K562 (cell line): ENCODE results near the gene CTNNBL1. TPM values are rescaled to one million over a fixed set of nuclear protein-coding genes. Genes with fewer than 3 reads are reported as not detected.

Experiments used
- ATAC-seq: fragments of 200-7000 bp; cut with Tn5 transposase; 3 replicates; pipeline ENCODE4 v1.9.1; 2020; ENCODE audit warnings: moderate library complexity
- BruUV-seq: library from RNA; stranded (reverse); fragments of 400-500 nt; replicated peaks from 2 replicates; lab custom pipeline; 2021; lab: Mats Ljungman, UMichigan
- CTCF ChIA-PET: fragments of 300-600 bp; formaldehyde crosslinking; extraction: SDS; loops from one replicate; lab custom pipeline; 2021; ENCODE audit warnings: low intra/inter-chr PET ratio; lab: Yijun Ruan, JAX
- POLR2A ChIA-PET: fragments of 300-600, 350-650 bp; sonication (Branson Sonifier 250); formaldehyde crosslinking; extraction: SDS; loops from one replicate; lab custom pipeline; 2021; ENCODE audit warnings: antibody characterized with exemption, inconsistent platforms; lab: Yijun Ruan, JAX
- DNase-seq, 4 experiments: peaks; one replicate each; pipeline versions ENCODE4 v3.0.0 to v3.0.0-alpha.2; 2011 to 2018; ENCODE audit warnings: low spot score in 3 of 4, mixed read lengths in 3 of 4; ENCODE audit errors: extremely low read depth in 1 of 4
- FAIRE-seq: peaks from 2 replicates; lab custom pipeline; 2011; peaks lifted over from hg19 to GRCh38; lab: Jason Lieb, UNC
- H2AFZ ChIP-seq: 2 replicates; pipeline ENCODE4 v1.6.0; 2011; ENCODE audit warnings: low read depth, low read length, control low read depth, inconsistent platforms
- H3K27ac ChIP-seq: fragments of 200-600 bp; 3 replicates; pipeline ENCODE4 v1.8.0; 2011; ENCODE audit warnings: low read depth, mild to moderate bottlenecking, control low read depth, inconsistent platforms, low read length, moderate library complexity, mixed read lengths; ENCODE audit errors: extremely low read depth
- H3K27me3 ChIP-seq, 2 experiments: fragments of 300-600 bp in 1 of 2; 2 replicates in 1 of 2; 3 replicates in 1 of 2; pipeline versions ENCODE4 v1.6.0 to v1.8.0; 2011; ENCODE audit warnings: inconsistent platforms in 2 of 2, low read length in 2 of 2, mild to moderate bottlenecking in 1 of 2, mixed read lengths in 1 of 2, moderate library complexity in 1 of 2; ENCODE audit not compliant: control insufficient read depth in 2 of 2, insufficient read depth in 2 of 2
- H3K36me3 ChIP-seq: fragments of 300-600 bp; 3 replicates; pipeline ENCODE4 v1.8.0; 2011; ENCODE audit warnings: mild to moderate bottlenecking, low read length, inconsistent platforms; ENCODE audit not compliant: control insufficient read depth, insufficient read depth
- H3K4me1 ChIP-seq, 2 experiments: fragments of 200-600 bp in 1 of 2; replicated peaks in 1 of 2; 2 replicates in 1 of 2; 3 replicates in 1 of 2; pipeline versions ENCODE4 v1.5.1 to v1.8.0; 2011; ENCODE audit warnings: inconsistent platforms in 2 of 2, low read length in 2 of 2, mild to moderate bottlenecking in 1 of 2, mixed read lengths in 1 of 2, moderate library complexity in 1 of 2; ENCODE audit not compliant: control insufficient read depth in 2 of 2, insufficient read depth in 2 of 2
- H3K4me2 ChIP-seq: 2 replicates; pipeline ENCODE4 v1.6.1; 2011; ENCODE audit warnings: low read length, control low read depth, inconsistent platforms, mixed read lengths; ENCODE audit not compliant: insufficient read depth
- H3K4me3 ChIP-seq: fragments of 200-600 bp; sonication (generic), shearing (Covaris generic); 2 replicates; pipeline ENCODE4 v1.5.1; 2016; ENCODE audit warnings: control low read depth, inconsistent platforms
- H3K79me2 ChIP-seq: fragments of 200-600 bp; 3 replicates; pipeline ENCODE4 v1.8.0; 2011; ENCODE audit warnings: low read length, inconsistent platforms; ENCODE audit not compliant: control insufficient read depth, insufficient read depth
- H3K9ac ChIP-seq, 2 experiments: 2 replicates each; pipeline versions ENCODE4 v1.6.0 to v1.6.1; 2011; ENCODE audit warnings: low read depth in 2 of 2, low read length in 2 of 2, control low read depth in 1 of 2, inconsistent platforms in 1 of 2, mild to moderate bottlenecking in 1 of 2, mixed read lengths in 1 of 2; ENCODE audit not compliant: insufficient read depth in 1 of 2
- H3K9me1 ChIP-seq: one replicate; pipeline ENCODE4 v1.6.0; 2011; ENCODE audit warnings: inconsistent platforms, mild to moderate bottlenecking, low read length, moderate library complexity; ENCODE audit not compliant: control insufficient read depth, insufficient read depth
- H3K9me3 ChIP-seq: replicated peaks from 2 replicates; pipeline ENCODE4 v1.5.1; 2011; ENCODE audit warnings: low read depth, low read length, inconsistent platforms; ENCODE audit not compliant: control insufficient read depth, insufficient read depth
- H4K20me1 ChIP-seq: replicated peaks from 2 replicates; pipeline ENCODE4 v1.6.1; 2011; ENCODE audit warnings: low read length, inconsistent platforms, mixed read lengths; ENCODE audit not compliant: control insufficient read depth, insufficient read depth
- HMG20B ChIP-seq: fragments of 250-450 bp; sonication (Bioruptor Pico); IDR thresholded peaks from 2 replicates; pipeline ENCODE4 v1.5.0; 2021; ENCODE audit warnings: mild to moderate bottlenecking
- NFRKB ChIP-seq: fragments of 450-650 bp; IDR thresholded peaks from 2 replicates; pipeline ENCODE4 v1.6.1; 2016; ENCODE audit warnings: low read depth
- NR2C2 ChIP-seq, 2 experiments: fragments of 200-800 bp in 1 of 2; sonication (Bioruptor generic) in 1 of 2; sonication (generic) in 1 of 2; formaldehyde crosslinking in 1 of 2; IDR thresholded peaks; 2 replicates each; pipeline versions ENCODE4 v1.6.1 to v1.8.0; 2016 to 2022; ENCODE audit warnings: mild to moderate bottlenecking in 1 of 2, missing compliant biosample characterization in 1 of 2, missing genetic modification characterization in 1 of 2, missing genetic modification reagents in 1 of 2
- RAD21 ChIP-seq, 2 experiments: fragments of 250-450 bp in 1 of 2; fragments of 450-650 bp in 1 of 2; sonication (Bioruptor Pico) in 1 of 2; formaldehyde crosslinking in 1 of 2; IDR thresholded peaks in 1 of 2; conservative IDR thresholded peaks in 1 of 2; 2 replicates each; pipeline versions ENCODE4 v1.4.0 to v1.8.0; 2020 to 2022; ENCODE audit warnings: mild to moderate bottlenecking in 2 of 2, moderate library complexity in 1 of 2
- RBM39 ChIP-seq: fragments of 200-400 bp; formaldehyde crosslinking; optimal IDR thresholded peaks from 2 replicates; pipeline ENCODE3; 2018; ENCODE audit warnings: low read depth, low read length
- SRSF9 ChIP-seq: fragments of 200-400 bp; formaldehyde crosslinking; IDR thresholded peaks from 2 replicates; pipeline ENCODE4 v1.6.1; 2017; ENCODE audit warnings: low read depth, low read length, borderline replicate concordance
- ZFX ChIP-seq: sonication (generic); formaldehyde crosslinking; IDR thresholded peaks from 2 replicates; pipeline ENCODE4 v1.8.0; 2022; ENCODE audit warnings: mild to moderate bottlenecking, missing genetic modification reagents, moderate library complexity
- WGBS: fragments of 100-300 bp; shearing (Covaris generic); methylation state at CpG from one replicate; pipeline ENCODE4 v1.1.6; 2016; ENCODE audit warnings: low coverage, mixed read lengths; ENCODE audit not compliant: insufficient coverage; ENCODE audit errors: missing lambda C conversion rate; 5-methylcytosine and 5-hydroxymethylcytosine counted together
- in situ Hi-C: fragments of 300-500 bp; cut with MboI; formaldehyde crosslinking; loops from 4 replicates; pipeline ENCODE4 v1.15.0; 2018; ENCODE audit warnings: inconsistent platforms, mixed read lengths
- intact Hi-C: fragments of 100-400 bp; cut with micrococcal nuclease; formaldehyde crosslinking; loops from 2 replicates; pipeline ENCODE4 v1.14.2; 2022
- polyA plus RNA-seq, 8 experiments: library from polyadenylated mRNA; depleted of rRNA in 4 of 8; stranded (reverse) in 5 of 8; unstranded in 3 of 8; fragments of >200 nt; fragmentation: Nextera tagmentation in 2 of 8; fragmentation: Illumina TruSeq in 1 of 8; extraction: Ambion mirVana in 2 of 8; extraction: Trizol in 1 of 8; gene quantifications; 2 replicates each; pipeline versions ENCODE4 v1.2.1 to v1.2.3, GENCODE V29; 2011 to 2014; ENCODE audit warnings: inconsistent platforms in 1 of 8, missing spikeins in 1 of 8
- total RNA-seq, 7 experiments: library from RNA; depleted of rRNA in 6 of 7; stranded (reverse); fragments of >200 nt in 6 of 7; fragmentation: Illumina TruSeq in 2 of 7; extraction: Trizol in 2 of 7; gene quantifications; 2 replicates each; pipeline versions ENCODE4 v1.2.1 to v1.2.3, GENCODE V29; 2011 to 2021; ENCODE audit warnings: low replicate concordance in 1 of 7
- TF ChIP-seq, protein P1 (sequence below): fragments of 250-450 bp; sonication (Bioruptor Pico); IDR thresholded peaks from 2 replicates; pipeline ENCODE4 v1.5.0; 2020; ENCODE audit warnings: mild to moderate bottlenecking
- TF ChIP-seq, protein P2 (sequence below): sonication (generic); IDR thresholded peaks from 2 replicates; pipeline ENCODE4 v1.6.1; 2016
- TF ChIP-seq, protein P3 (sequence below): sonication (generic); formaldehyde crosslinking; IDR thresholded peaks from 2 replicates; pipeline ENCODE4 v1.8.0; 2023; ENCODE audit warnings: missing genetic modification reagents, mild to moderate bottlenecking, borderline replicate concordance
- TF ChIP-seq, protein P4 (sequence below): sonication (generic); formaldehyde crosslinking; IDR thresholded peaks from 2 replicates; pipeline ENCODE4 v1.9.0; 2022; ENCODE audit warnings: mild to moderate bottlenecking, missing genetic modification reagents

CTNNBL1 gene
- total and polyA plus RNA-seq, 9 of the 15 experiments (the other 6 are each of a cell fraction or from before 2014, with no cell fraction given) = 32.4 to 85.6 (median 43.6) TPM

DNA sequence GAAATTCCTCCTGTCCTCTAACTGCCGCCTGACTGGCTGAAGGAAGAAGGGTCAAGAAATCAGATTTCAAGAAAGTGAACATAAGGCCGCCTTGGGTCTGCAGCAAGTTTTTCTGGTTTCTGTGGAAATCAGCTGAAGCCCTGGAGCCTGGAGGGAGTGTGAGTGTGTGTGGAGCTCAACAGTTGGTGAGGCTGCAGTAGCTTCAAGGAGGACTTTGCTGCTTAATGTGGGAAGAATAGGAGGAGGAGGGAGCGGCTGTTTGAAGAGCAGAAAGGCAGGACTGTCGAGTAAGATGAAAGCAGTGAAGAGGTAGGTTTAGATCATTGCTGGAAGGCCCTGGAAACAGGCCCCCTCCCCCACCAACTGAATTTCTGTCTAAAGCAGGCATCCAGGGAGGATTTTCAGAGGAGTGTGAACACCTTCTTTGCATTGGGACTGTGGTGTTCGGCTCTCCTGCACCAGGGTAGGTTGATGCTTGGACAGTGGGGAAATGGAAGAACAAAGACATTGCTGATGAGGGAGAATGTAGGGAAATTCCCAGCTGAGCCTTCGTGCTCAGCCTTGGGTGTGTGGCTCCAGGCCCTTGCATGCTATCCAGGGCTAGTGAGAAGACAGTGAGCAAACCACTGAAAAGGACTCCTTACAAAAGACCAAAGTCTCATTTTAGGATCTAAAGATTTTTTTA lies 129.6 kb downstream of the CTNNBL1 start:
- FAIRE-seq (no peak), ATAC-seq (no peak), DNase-seq (no peak)
- no peak overlapping the region for H3K4me2 ChIP-seq
- H4K20me1 ChIP-seq = no peaks in the 10 kb centered on the region
- WGBS = 66% methylated on average over 6 of the region's 6 CpGs
- intact Hi-C loops = no loop called here
- H2AFZ ChIP-seq = no peak overlapping the region
- peaks cover 3% of the 10 kb centered on the region; the same call in 1 of the 3 replicates for H3K36me3 ChIP-seq
- H3K27ac ChIP-seq = no peak overlapping the region
- H3K27me3 ChIP-seq = no peaks in the 10 kb centered on the region
- H3K9me1 ChIP-seq = no peaks in the 10 kb centered on the region
- H3K9me3 ChIP-seq = no peaks in the 10 kb centered on the region
- no peak overlapping the region for H3K9ac ChIP-seq
- no peak overlapping the region for H3K4me3 ChIP-seq
- in situ Hi-C loops = no loop called here
- H3K4me1 ChIP-seq = no peaks in the 10 kb centered on the region; a peak in 1 of 5 replicates
- no peaks in the 10 kb centered on the region for H3K79me2 ChIP-seq
- ChIA-PET CTCF (no interaction called here), POLR2A (no interaction called here)
- BruUV-seq = no TSS peak
- TF ChIP-seq ZFX (no peak), RAD21 (CRISPR knock-in tag; conservative IDR thresholded peaks at IDR 0.05 in 1 of 2, IDR thresholded peaks at IDR 0.05 in 1 of 2) (no peak), NR2C2 (CRISPR knock-in tag; IDR thresholded peaks at IDR 0.05) (no peak), NR2C2 (tag; IDR thresholded peaks at IDR 0.05) (no peak), RBM39 (no peak), NFRKB (no peak), HMG20B (CRISPR knock-in tag) (no peak), SRSF9 (no peak)
- TF ChIP-seq, protein P1, sequence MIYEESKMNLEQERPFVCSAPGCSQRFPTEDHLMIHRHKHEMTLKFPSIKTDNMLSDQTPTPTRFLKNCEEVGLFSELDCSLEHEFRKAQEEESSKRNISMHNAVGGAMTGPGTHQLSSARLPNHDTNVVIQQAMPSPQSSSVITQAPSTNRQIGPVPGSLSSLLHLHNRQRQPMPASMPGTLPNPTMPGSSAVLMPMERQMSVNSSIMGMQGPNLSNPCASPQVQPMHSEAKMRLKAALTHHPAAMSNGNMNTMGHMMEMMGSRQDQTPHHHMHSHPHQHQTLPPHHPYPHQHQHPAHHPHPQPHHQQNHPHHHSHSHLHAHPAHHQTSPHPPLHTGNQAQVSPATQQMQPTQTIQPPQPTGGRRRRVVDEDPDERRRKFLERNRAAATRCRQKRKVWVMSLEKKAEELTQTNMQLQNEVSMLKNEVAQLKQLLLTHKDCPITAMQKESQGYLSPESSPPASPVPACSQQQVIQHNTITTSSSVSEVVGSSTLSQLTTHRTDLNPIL (CRISPR knock-in tag) = no peak
- TF ChIP-seq, protein P2, sequence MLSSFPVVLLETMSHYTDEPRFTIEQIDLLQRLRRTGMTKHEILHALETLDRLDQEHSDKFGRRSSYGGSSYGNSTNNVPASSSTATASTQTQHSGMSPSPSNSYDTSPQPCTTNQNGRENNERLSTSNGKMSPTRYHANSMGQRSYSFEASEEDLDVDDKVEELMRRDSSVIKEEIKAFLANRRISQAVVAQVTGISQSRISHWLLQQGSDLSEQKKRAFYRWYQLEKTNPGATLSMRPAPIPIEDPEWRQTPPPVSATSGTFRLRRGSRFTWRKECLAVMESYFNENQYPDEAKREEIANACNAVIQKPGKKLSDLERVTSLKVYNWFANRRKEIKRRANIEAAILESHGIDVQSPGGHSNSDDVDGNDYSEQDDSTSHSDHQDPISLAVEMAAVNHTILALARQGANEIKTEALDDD = no peak
- TF ChIP-seq, protein P3, sequence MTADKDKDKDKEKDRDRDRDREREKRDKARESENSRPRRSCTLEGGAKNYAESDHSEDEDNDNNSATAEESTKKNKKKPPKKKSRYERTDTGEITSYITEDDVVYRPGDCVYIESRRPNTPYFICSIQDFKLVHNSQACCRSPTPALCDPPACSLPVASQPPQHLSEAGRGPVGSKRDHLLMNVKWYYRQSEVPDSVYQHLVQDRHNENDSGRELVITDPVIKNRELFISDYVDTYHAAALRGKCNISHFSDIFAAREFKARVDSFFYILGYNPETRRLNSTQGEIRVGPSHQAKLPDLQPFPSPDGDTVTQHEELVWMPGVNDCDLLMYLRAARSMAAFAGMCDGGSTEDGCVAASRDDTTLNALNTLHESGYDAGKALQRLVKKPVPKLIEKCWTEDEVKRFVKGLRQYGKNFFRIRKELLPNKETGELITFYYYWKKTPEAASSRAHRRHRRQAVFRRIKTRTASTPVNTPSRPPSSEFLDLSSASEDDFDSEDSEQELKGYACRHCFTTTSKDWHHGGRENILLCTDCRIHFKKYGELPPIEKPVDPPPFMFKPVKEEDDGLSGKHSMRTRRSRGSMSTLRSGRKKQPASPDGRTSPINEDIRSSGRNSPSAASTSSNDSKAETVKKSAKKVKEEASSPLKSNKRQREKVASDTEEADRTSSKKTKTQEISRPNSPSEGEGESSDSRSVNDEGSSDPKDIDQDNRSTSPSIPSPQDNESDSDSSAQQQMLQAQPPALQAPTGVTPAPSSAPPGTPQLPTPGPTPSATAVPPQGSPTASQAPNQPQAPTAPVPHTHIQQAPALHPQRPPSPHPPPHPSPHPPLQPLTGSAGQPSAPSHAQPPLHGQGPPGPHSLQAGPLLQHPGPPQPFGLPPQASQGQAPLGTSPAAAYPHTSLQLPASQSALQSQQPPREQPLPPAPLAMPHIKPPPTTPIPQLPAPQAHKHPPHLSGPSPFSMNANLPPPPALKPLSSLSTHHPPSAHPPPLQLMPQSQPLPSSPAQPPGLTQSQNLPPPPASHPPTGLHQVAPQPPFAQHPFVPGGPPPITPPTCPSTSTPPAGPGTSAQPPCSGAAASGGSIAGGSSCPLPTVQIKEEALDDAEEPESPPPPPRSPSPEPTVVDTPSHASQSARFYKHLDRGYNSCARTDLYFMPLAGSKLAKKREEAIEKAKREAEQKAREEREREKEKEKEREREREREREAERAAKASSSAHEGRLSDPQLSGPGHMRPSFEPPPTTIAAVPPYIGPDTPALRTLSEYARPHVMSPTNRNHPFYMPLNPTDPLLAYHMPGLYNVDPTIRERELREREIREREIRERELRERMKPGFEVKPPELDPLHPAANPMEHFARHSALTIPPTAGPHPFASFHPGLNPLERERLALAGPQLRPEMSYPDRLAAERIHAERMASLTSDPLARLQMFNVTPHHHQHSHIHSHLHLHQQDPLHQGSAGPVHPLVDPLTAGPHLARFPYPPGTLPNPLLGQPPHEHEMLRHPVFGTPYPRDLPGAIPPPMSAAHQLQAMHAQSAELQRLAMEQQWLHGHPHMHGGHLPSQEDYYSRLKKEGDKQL (CRISPR knock-in tag) = no peak
- TF ChIP-seq, protein P4, sequence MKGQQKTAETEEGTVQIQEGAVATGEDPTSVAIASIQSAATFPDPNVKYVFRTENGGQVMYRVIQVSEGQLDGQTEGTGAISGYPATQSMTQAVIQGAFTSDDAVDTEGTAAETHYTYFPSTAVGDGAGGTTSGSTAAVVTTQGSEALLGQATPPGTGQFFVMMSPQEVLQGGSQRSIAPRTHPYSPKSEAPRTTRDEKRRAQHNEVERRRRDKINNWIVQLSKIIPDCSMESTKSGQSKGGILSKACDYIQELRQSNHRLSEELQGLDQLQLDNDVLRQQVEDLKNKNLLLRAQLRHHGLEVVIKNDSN = no peak
